WTC11 (cell line): ENCODE results near the gene RAC2. TPM values are rescaled to one million over a fixed set of nuclear protein-coding genes. Genes with fewer than 3 reads are reported as not detected.

Experiments used
- ATAC-seq: fragments of 200-7000 bp; cut with Tn5 transposase; 2 replicates; pipeline ENCODE4 v1.10.0; 2021; ENCODE audit warnings: mild to moderate bottlenecking, moderate library complexity
- CTCF ChIA-PET: fragments of 300-600 bp; sonication (Branson Sonifier 250); formaldehyde crosslinking; loops from one replicate; lab custom pipeline; 2021; ENCODE audit warnings: antibody characterized with exemption; lab: Charles Lee
- POLR2A ChIA-PET: fragments of 350-600 bp; sonication (Branson Sonifier 250); formaldehyde crosslinking; loops from one replicate; lab custom pipeline; 2021; ENCODE audit warnings: antibody characterized with exemption; lab: Charles Lee
- DNase-seq: peaks from one replicate; pipeline ENCODE4 v3.0.0; 2021; ENCODE audit warnings: low spot score
- H3K27ac Mint-ChIP-seq: 2 replicates; pipeline ENCODE4 v1.8.0; 2021; ENCODE audit warnings: mixed read lengths
- H3K27me3 Mint-ChIP-seq: 2 replicates; pipeline ENCODE4 v1.8.0; 2021; ENCODE audit warnings: low read depth, mild to moderate bottlenecking, moderate library complexity, mixed read lengths
- H3K36me3 Mint-ChIP-seq: 2 replicates; pipeline ENCODE4 v1.8.0; 2021; ENCODE audit warnings: mixed read lengths
- H3K4me1 Mint-ChIP-seq: 2 replicates; pipeline ENCODE4 v1.8.0; 2022; ENCODE audit warnings: mixed read lengths
- H3K4me3 Mint-ChIP-seq: 2 replicates; pipeline ENCODE4 v1.8.0; 2021; ENCODE audit warnings: mild to moderate bottlenecking, moderate library complexity, mixed read lengths
- H3K9me3 Mint-ChIP-seq: 2 replicates; pipeline ENCODE4 v1.8.0; 2021; ENCODE audit warnings: mixed read lengths
- ATF3 ChIP-seq: sonication (generic); formaldehyde crosslinking; conservative IDR thresholded peaks from 2 replicates; pipeline ENCODE4 v1.8.1; 2022; ENCODE audit warnings: mild to moderate bottlenecking, missing genetic modification reagents
- ESRRA ChIP-seq: sonication (generic); formaldehyde crosslinking; IDR thresholded peaks from 2 replicates; pipeline ENCODE4 v1.8.1; 2022; ENCODE audit warnings: mild to moderate bottlenecking, missing genetic modification reagents, borderline replicate concordance
- IRF2 ChIP-seq: sonication (generic); formaldehyde crosslinking; IDR thresholded peaks from 2 replicates; pipeline ENCODE4 v1.8.0; 2022; ENCODE audit warnings: low read depth, missing genetic modification reagents, borderline replicate concordance
- NFE2L1 ChIP-seq: sonication (generic); formaldehyde crosslinking; IDR thresholded peaks from 2 replicates; pipeline ENCODE4 v1.8.1; 2023; ENCODE audit warnings: missing genetic modification reagents
- PRDM15 ChIP-seq: sonication (generic); formaldehyde crosslinking; IDR thresholded peaks from 2 replicates; pipeline ENCODE4 v1.8.0; 2022; ENCODE audit warnings: missing genetic modification reagents
- PRRX2 ChIP-seq: fragments of 250-450 bp; sonication (Bioruptor Pico); IDR thresholded peaks from 2 replicates; pipeline ENCODE4 v1.8.0; 2021; ENCODE audit warnings: mild to moderate bottlenecking
- TP53 ChIP-seq: sonication (generic); formaldehyde crosslinking; IDR thresholded peaks from 2 replicates; pipeline ENCODE4 v1.8.1; 2023; ENCODE audit warnings: mild to moderate bottlenecking, missing genetic modification reagents
- USF2 ChIP-seq: sonication (generic); formaldehyde crosslinking; IDR thresholded peaks from 2 replicates; pipeline ENCODE4 v1.8.1; 2023; ENCODE audit warnings: mild to moderate bottlenecking, missing genetic modification reagents, moderate library complexity
- ZNF281 ChIP-seq: sonication (generic); formaldehyde crosslinking; IDR thresholded peaks from 2 replicates; pipeline ENCODE4 v1.8.0; 2023; ENCODE audit warnings: mild to moderate bottlenecking, missing genetic modification reagents
- total RNA-seq: library from RNA; stranded (reverse); gene quantifications from 3 replicates; pipeline ENCODE4 v1.2.3, GENCODE V29; 2021

Gene RAC2
- total RNA-seq, 1 experiment from 2014 or later: 3.6 TPM

GRCh38 chr22:37273126-37273845 lies 29.2 kb upstream of the RAC2 start:
- ChIA-PET CTCF (interaction anchor here (0.5 to 4.3 kb wide), 4 partner anchors 14 to 199 kb away, joined by 3 to 31 read pairs (median 4); no protein-coding TSS in a partner anchor), POLR2A (no interaction called here)
- Mint-ChIP-seq H3K9me3 (no peaks in the 10 kb centered on the region), H3K27ac (no peak overlapping the region), H3K27me3 (no peaks in the 10 kb centered on the region), H3K4me3 (no peak overlapping the region), H3K4me1 (no peaks in the 10 kb centered on the region), H3K36me3 (no peaks in the 10 kb centered on the region)
- peak; percentile 69; the same call in 1 of the 2 replicates for TF ChIP-seq PRDM15 (CRISPR knock-in tag)
- no peak for TF ChIP-seq IRF2 (CRISPR knock-in tag)
- no peak for TF ChIP-seq NFE2L1 (CRISPR knock-in tag)
- ATAC-seq (no peak), DNase-seq (no peak)

- no peak for DNase-seq
These were observed 27.0 kb upstream of the RAC2 start for GRCh38 chr22:37270928-37271650.

More at GRCh38 chr22:37270928-37271650, 27.0 kb upstream of the RAC2 start:
- TF ChIP-seq ZNF281 (CRISPR knock-in tag) (no peak), TP53 (no peak), ATF3 (no peak), USF2 (CRISPR knock-in tag) (no peak), PRRX2 (CRISPR knock-in tag) (no peak), ESRRA (no peak)
- H3K4me1 Mint-ChIP-seq: peaks cover 6% of the 10 kb centered on the region
- no peak overlapping the region for H3K4me3 Mint-ChIP-seq
- ChIA-PET CTCF (interaction anchor here (4.3 kb wide), 1 partner anchor 11 kb away, joined by 31 read pairs; no protein-coding TSS in a partner anchor), POLR2A (no interaction called here)
- H3K9me3 Mint-ChIP-seq: no peaks in the 10 kb centered on the region
- no peak for ATAC-seq
- H3K27me3 Mint-ChIP-seq: no peaks in the 10 kb centered on the region
- H3K27ac Mint-ChIP-seq: no peak overlapping the region
- H3K36me3 Mint-ChIP-seq: no peaks in the 10 kb centered on the region
